Spleen (tissue), 7 donors: Measurements from ENCODE around the gene ZNF532.

Source experiments
- CTCF ChIP-seq, 11 experiments: fragments of 200-600 bp in 7 of 11; fragments of 450-650 bp in 4 of 11; sonication (generic) in 4 of 11; IDR thresholded peaks in 8 of 11; conservative IDR thresholded peaks in 3 of 11; 1 replicate in 7 of 11; 2 replicates in 4 of 11; pipeline versions ENCODE4 v1.4.0 to v1.8.0; 2016 to 2021; ENCODE audit warnings: antibody characterized with exemption in 11 of 11, inconsistent platforms in 4 of 11, mild to moderate bottlenecking in 1 of 11
- POLR2A ChIP-seq, 3 donors: fragments of 450-650 bp; IDR thresholded peaks; one replicate each; pipeline ENCODE4 v1.5.1; 2017; ENCODE audit warnings: antibody characterized with exemption in 3 of 3, mild to moderate bottlenecking in 1 of 3
- donor health status: DM: no; HTN: no; CAD: no; lungs with moderate emphysema.
- donor health status: DM: no; HTN: no; CAD: no.
- donor health status: DM: no; HTN: no; CAD: no.

GRCh38 chr18:58858591-58859468 is 5.8 kb upstream of the ZNF532 start:
- TF ChIP-seq CTCF (IDR thresholded peaks at IDR 0.05 in 8 of 11, conservative IDR thresholded peaks at IDR 0.05 in 3 of 11) = no peak
- TF ChIP-seq POLR2A (IDR thresholded peaks at IDR 0.05) = no peak
